ENCODE measurements around the gene PRKAG2. TPM values are rescaled to one million over a fixed set of nuclear protein-coding genes. Genes with fewer than 3 reads are reported as not detected.
"Not testable (repeated sequence)": the region's sequence is repeated elsewhere in the genome, so short reads cannot be mapped to it uniquely, and the experiment has no call there.

The PRKAG2 gene
- total RNA-seq, 2 donors from 2014 or later = 46.1 to 54.6 TPM

- ATAC-seq = no peak
- intact Hi-C loops (cut with DNase I, micrococcal nuclease) = no loop called here
- DNase-seq = no peak
Observed at GRCh38 chr7:151754688-151755130, 122.2 kb downstream of the PRKAG2 start.

GRCh38 chr7:151754142-151754590 is 122.7 kb downstream of the PRKAG2 start:
- DNase-seq (peak; percentile 65 to 67), ATAC-seq (peak; percentile 89)
- intact Hi-C loops (cut with DNase I, micrococcal nuclease) = no loop called here

- no peak for ATAC-seq
- intact Hi-C loops (cut with DNase I, micrococcal nuclease) = no loop called here
- no peak for DNase-seq
Observed at GRCh38 chr7:151752816-151753595, 123.9 kb downstream of the PRKAG2 start.

- DNase-seq = no peak
- no peak for ATAC-seq
- intact Hi-C loops (cut with DNase I, micrococcal nuclease) = no loop called here
Observed at GRCh38 chr7:151752037-151752436, 124.9 kb downstream of the PRKAG2 start.

GRCh38 chr7:151748733-151749132 is 128.2 kb downstream of the PRKAG2 start:
- ATAC-seq (no peak), DNase-seq (no peak)
- intact Hi-C loops (cut with DNase I, micrococcal nuclease) = no loop called here

GRCh38 chr7:151748021-151748420 is 128.9 kb downstream of the PRKAG2 start:
- ATAC-seq; DNase-seq; intact Hi-C loops (cut with DNase I, micrococcal nuclease): not testable (repeated sequence)

- intact Hi-C loops (cut with DNase I, micrococcal nuclease) = no loop called here
- ATAC-seq = no peak
- no peak for DNase-seq
Observed at GRCh38 chr7:151745706-151746105, 131.2 kb downstream of the PRKAG2 start.

GRCh38 chr7:151744656-151745638 is 132.0 kb downstream of the PRKAG2 start:
- intact Hi-C loops (cut with DNase I, micrococcal nuclease) = no loop called here
- DNase-seq = peak; percentile 75 to 87
- ATAC-seq = peak; percentile 97

GRCh38 chr7:151744051-151744580 is 132.8 kb downstream of the PRKAG2 start:
- intact Hi-C loops (cut with DNase I, micrococcal nuclease) = no loop called here
- DNase-seq = no peak
- ATAC-seq = no peak

- ATAC-seq (no peak), DNase-seq (no peak)
- intact Hi-C loops (cut with DNase I, micrococcal nuclease) = no loop called here
Observed at GRCh38 chr7:151743481-151743983, 133.4 kb downstream of the PRKAG2 start.

GRCh38 chr7:151742713-151743480 is 134.0 kb downstream of the PRKAG2 start:
- DNase-seq = no peak
- intact Hi-C loops (cut with DNase I, micrococcal nuclease) = no loop called here
- no peak for ATAC-seq

GRCh38 chr7:151741585-151741984 is 135.3 kb downstream of the PRKAG2 start:
- no peak for DNase-seq
- no peak for ATAC-seq
- intact Hi-C loops (cut with DNase I, micrococcal nuclease) = no loop called here

- ATAC-seq (no peak), DNase-seq (no peak)
- intact Hi-C loops (cut with DNase I, micrococcal nuclease) = no loop called here
Observed at GRCh38 chr7:151740081-151740851, 136.6 kb downstream of the PRKAG2 start.

- DNase-seq (no peak), ATAC-seq (no peak)
- intact Hi-C loops (cut with DNase I, micrococcal nuclease) = no loop called here
Observed at GRCh38 chr7:151738925-151739324, 138.0 kb downstream of the PRKAG2 start.

GRCh38 chr7:151736403-151736909 is 140.5 kb downstream of the PRKAG2 start:
- DNase-seq = peak in 1 of 2 donors; percentile 57
- ATAC-seq = peak; percentile 31
- intact Hi-C loops (cut with DNase I, micrococcal nuclease) = no loop called here

- ATAC-seq (no peak), DNase-seq (no peak)
- intact Hi-C loops (cut with DNase I, micrococcal nuclease) = no loop called here
Observed at GRCh38 chr7:151735851-151736402, 141.0 kb downstream of the PRKAG2 start.

- DNase-seq (no peak), ATAC-seq (no peak)
- intact Hi-C loops (cut with DNase I, micrococcal nuclease) = no loop called here
Observed at GRCh38 chr7:151735186-151735850, 141.6 kb downstream of the PRKAG2 start.
